Fibroblast of villous mesenchyme (primary cell): ENCODE measurements around the gene TMEM53. TPM values are rescaled to one million over a fixed set of nuclear protein-coding genes. Genes with fewer than 3 reads are reported as not detected.

Experiments
- DNase-seq: peaks from one replicate; pipeline ENCODE4 v3.0.0-alpha.2; 2010; ENCODE audit warnings: low read depth
- H3K4me3 ChIP-seq: 2 replicates; pipeline ENCODE4 v1.5.1; 2011; ENCODE audit warnings: low read depth, mild to moderate bottlenecking, low read length
- CTCF ChIP-seq: IDR thresholded peaks from 2 replicates; pipeline ENCODE4 v1.5.1; 2012; ENCODE audit warnings: low read depth, mild to moderate bottlenecking, low read length; ENCODE audit not compliant: insufficient read depth
- total RNA-seq: library from RNA; depleted of rRNA; stranded (reverse); fragments of >200 nt; gene quantifications from 2 replicates; pipeline ENCODE4 v1.2.3, GENCODE V29; 2012

The TMEM53 gene
- total RNA-seq, 1 donor = 7.3 TPM

- no peak for DNase-seq
- H3K4me3 ChIP-seq = no peak overlapping the region
- TF ChIP-seq CTCF = no peak
Measured at GRCh38 chr1:44664730-44665370, 9.4 kb downstream of the TMEM53 start.

- DNase-seq = no peak
- H3K4me3 ChIP-seq = no peak overlapping the region
- no peak for TF ChIP-seq CTCF
Measured at GRCh38 chr1:44663417-44663816, 10.9 kb downstream of the TMEM53 start.

GRCh38 chr1:44662683-44663030, 11.6 kb downstream of the TMEM53 start:
- TF ChIP-seq CTCF = no peak
- no peak overlapping the region for H3K4me3 ChIP-seq
- DNase-seq = no peak

GRCh38 chr1:44661781-44662682, 12.2 kb downstream of the TMEM53 start:
- TF ChIP-seq CTCF = no peak
- no peak overlapping the region for H3K4me3 ChIP-seq
- no peak for DNase-seq

- no peak for TF ChIP-seq CTCF
- peak; percentile 7 for DNase-seq
Measured at GRCh38 chr1:44660176-44660575, 14.1 kb downstream of the TMEM53 start.

GRCh38 chr1:44659566-44659965, 14.7 kb downstream of the TMEM53 start:
- no peak for DNase-seq
- H3K4me3 ChIP-seq = no peak overlapping the region
- TF ChIP-seq CTCF = no peak

More at GRCh38 chr1:44660176-44660575, 14.1 kb downstream of the TMEM53 start:
- H3K4me3 ChIP-seq = no peak overlapping the region
